Epithelial cell of alveolus of lung (primary cell): Measurements from ENCODE around the gene TMED5. TPM values are rescaled to one million over a fixed set of nuclear protein-coding genes. Genes with fewer than 3 reads are reported as not detected.

Experiments
- total RNA-seq: library from RNA; depleted of rRNA; stranded (reverse); fragments of >200 nt; gene quantifications from 2 replicates; pipeline ENCODE4 v1.2.1, GENCODE V29; 2015

Gene TMED5
- 57.0 and 83.8 TPM in 2 replicates for total RNA-seq

GRCh38 chr1:93179886-93180722 is at the start of gene TMED5:
Gene TMED5, minus strand, starts transcription at chr1:93180413. Its CDS starts 171 bp downstream, at chr1:93180242.

GRCh38 chr1:93180723-93181613 is 755 bp upstream of the TMED5 start, which contains the start of gene CCDC18:
Gene CCDC18, plus strand, starts transcription at chr1:93180724. Its CDS starts 2,638 bp downstream, at chr1:93183362.

Other genes with a start within 250 kb of the TMED5 start
- gene DIPK1A, start 219.0 kb downstream of the TMED5 start, total RNA-seq: 8.5 and 9.6 TPM in 2 replicates
- gene MTF2, start 101.1 kb downstream of the TMED5 start, total RNA-seq: 9.3 and 14.8 TPM in 2 replicates
- gene CCDC18, start 311 bp upstream of the TMED5 start, total RNA-seq: 4.6 and 9.2 TPM in 2 replicates
- 31.2 and 39.3 TPM in 2 replicates for gene DR1, start 165.5 kb upstream of the TMED5 start, total RNA-seq